BLaER1 treated with 17β-estradiol and CSF1 and Interleukin-3, amounts not matched to agents 10 nM and 100 nM (cell line): ENCODE results near the gene CEP112.
A peak's percentile ranks its signal among the peaks of the same experiment; 100 is the strongest.

Experiments used
- H3K27ac ChIP-seq, 11 experiments: shearing (Covaris generic); formaldehyde crosslinking; 2 replicates each; pipeline ENCODE4 v1.8.1; 2022
- H3K27me3 ChIP-seq, 11 experiments: shearing (Covaris generic); formaldehyde crosslinking; 2 replicates each; pipeline ENCODE4 v1.8.1; 2022
- H3K36me3 ChIP-seq, 11 experiments: shearing (Covaris generic); formaldehyde crosslinking; 2 replicates each; pipeline ENCODE4 v1.8.1; 2022
- H3K4me1 ChIP-seq, 10 experiments: shearing (Covaris generic); formaldehyde crosslinking; 2 replicates each; pipeline ENCODE4 v1.8.1; 2022
- H3K4me2 ChIP-seq, 11 experiments: shearing (Covaris generic); formaldehyde crosslinking; 2 replicates each; pipeline ENCODE4 v1.8.1; 2022
- H3K4me3 ChIP-seq, 10 experiments: shearing (Covaris generic); formaldehyde crosslinking; 2 replicates each; pipeline ENCODE4 v1.8.1; 2022
- H3K9ac ChIP-seq, 11 experiments: shearing (Covaris generic); formaldehyde crosslinking; 2 replicates each; pipeline ENCODE4 v1.8.1; 2022
- H3K9me3 ChIP-seq, 11 experiments: shearing (Covaris generic); formaldehyde crosslinking; replicated peaks in 1 of 11; 2 replicates each; pipeline ENCODE4 v1.8.1; 2022
- H4K20me1 ChIP-seq, 11 experiments: shearing (Covaris generic); formaldehyde crosslinking; 2 replicates each; pipeline ENCODE4 v1.8.1; 2022
- Cebpa-rat ChIP-seq, 11 experiments: shearing (Covaris generic); IDR thresholded peaks; 2 replicates each; pipeline ENCODE4 v1.8.1; 2022

The CEP112 gene

DNA sequence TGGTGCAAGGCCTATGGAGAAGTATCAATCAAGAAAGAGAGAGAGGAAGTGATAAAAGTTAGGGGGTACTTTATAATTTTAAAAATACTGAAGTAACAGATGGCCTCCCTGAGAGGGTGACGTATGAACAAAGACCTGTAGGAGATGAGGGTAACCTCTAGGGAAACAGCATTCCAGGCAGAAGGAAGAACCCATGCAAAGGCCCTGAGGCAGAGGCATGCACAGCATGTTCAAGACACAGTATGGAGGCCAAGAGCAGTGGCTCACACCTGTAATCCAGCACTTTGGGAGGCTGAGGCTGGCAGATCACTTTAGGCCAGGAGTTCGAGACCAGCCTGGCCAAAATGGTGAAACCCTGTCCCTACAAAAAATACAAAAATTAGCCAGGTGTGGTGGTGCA lies 437.9 kb downstream of the CEP112 start:
- no peaks in the 10 kb centered on the region for H4K20me1 ChIP-seq
- no peak overlapping the region for H3K9ac ChIP-seq
- no peak overlapping the region for H3K4me3 ChIP-seq
- no peak overlapping the region for H3K27ac ChIP-seq
- H3K4me1 ChIP-seq: peaks cover 7 to 18% (median 14%) of the 10 kb centered on the region in 10 experiments; a peak in 19 of 20 replicates
- no peaks in the 10 kb centered on the region for H3K9me3 ChIP-seq
- no peak for TF ChIP-seq Cebpa-rat (IDR thresholded peaks at IDR 0.05)
- no peaks in the 10 kb centered on the region for H3K27me3 ChIP-seq
- no peak overlapping the region for H3K4me2 ChIP-seq
- H3K36me3 ChIP-seq: no peaks in the 10 kb centered on the region

DNA sequence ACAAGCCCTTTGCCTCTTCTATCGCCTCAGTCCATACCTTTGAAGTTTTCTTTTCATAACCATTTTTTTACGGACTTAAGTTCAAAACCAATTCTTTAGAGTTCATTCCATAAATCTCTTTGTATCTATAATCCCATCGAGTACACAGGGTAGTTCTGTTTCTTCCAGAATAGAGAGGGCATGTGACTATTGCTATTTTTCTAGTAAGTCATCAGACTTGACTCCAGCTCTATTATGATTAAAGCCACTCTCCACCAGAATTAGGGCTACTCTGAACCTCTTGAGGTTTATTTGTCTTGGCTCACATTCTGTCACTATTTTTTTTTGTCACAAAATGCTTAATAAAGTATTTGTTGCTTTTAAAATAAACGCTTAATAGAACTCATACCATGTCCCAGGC lies 438.6 kb downstream of the CEP112 start:
- TF ChIP-seq Cebpa-rat (IDR thresholded peaks at IDR 0.05): no peak
- H4K20me1 ChIP-seq: no peaks in the 10 kb centered on the region
- no peak overlapping the region for H3K9ac ChIP-seq
- H3K4me1 ChIP-seq: peaks cover 7 to 18% (median 14%) of the 10 kb centered on the region in 10 experiments; a peak in 19 of 20 replicates
- no peaks in the 10 kb centered on the region for H3K27me3 ChIP-seq
- H3K36me3 ChIP-seq: no peaks in the 10 kb centered on the region
- H3K9me3 ChIP-seq: no peaks in the 10 kb centered on the region
- H3K4me2 ChIP-seq: no peak overlapping the region
- no peak overlapping the region for H3K4me3 ChIP-seq
- H3K27ac ChIP-seq: no peak overlapping the region

DNA sequence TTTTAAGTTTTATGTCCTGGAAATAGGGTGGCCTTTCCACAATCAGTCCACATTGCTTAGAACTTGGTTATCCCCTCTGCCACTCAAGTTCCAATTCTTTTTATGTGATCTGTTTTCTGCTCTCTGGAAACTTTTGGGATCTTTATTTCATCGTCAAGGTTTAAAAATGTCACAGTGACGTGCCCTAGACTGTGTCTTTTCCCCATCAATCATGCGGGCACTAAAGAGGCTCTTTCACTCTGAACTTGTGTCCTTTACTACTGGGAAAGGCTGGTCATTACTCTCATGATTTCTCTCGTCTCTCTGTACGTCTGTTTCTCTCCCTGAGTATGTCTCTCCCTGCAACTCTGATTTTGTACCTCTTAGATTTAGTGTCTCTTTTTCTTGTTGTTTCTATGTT lies 440.7 kb downstream of the CEP112 start:
- H3K4me3 ChIP-seq: no peak overlapping the region
- H3K27ac ChIP-seq: no peak overlapping the region
- no peaks in the 10 kb centered on the region for H3K36me3 ChIP-seq
- no peaks in the 10 kb centered on the region for H3K9me3 ChIP-seq
- TF ChIP-seq Cebpa-rat (IDR thresholded peaks at IDR 0.05): no peak
- peak overlapping the region in 10 of 11 experiments; percentile 7 to 48 (median 37); a peak in 12 of 22 replicates for H3K4me2 ChIP-seq
- no peaks in the 10 kb centered on the region for H3K27me3 ChIP-seq
- H3K4me1 ChIP-seq: peaks cover 7 to 18% (median 14%) of the 10 kb centered on the region in 10 experiments; a peak in 19 of 20 replicates
- H4K20me1 ChIP-seq: no peaks in the 10 kb centered on the region
- H3K9ac ChIP-seq: no peak overlapping the region

DNA sequence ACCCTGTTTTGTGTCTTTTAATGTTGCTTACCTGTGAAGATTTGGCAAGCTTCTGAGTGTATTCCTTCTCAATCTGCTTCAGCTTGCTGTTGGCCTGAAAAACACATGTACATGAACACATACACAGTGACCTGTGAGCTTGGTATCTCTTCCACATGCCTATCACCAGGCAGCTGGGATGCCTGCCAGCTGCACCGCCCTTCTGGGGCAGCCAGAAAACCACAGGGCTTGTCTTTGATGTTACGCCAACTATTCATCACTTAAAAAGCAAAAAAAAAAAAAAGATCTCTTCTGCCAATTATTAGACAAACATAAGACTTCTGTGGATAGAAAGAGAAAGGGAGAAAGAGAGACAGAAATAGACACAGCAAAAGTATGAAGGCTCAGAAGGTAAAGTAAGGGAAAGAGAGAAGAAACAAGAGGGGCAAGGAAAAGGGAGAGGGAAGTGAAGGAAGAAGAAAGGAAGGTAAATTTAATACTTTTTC lies 441.3 kb downstream of the CEP112 start:
- Histone ChIP-seq H3K9me3 (no peaks in the 10 kb centered on the region), H3K4me3 (no peak overlapping the region), H3K36me3 (no peaks in the 10 kb centered on the region), H3K27me3 (no peaks in the 10 kb centered on the region), H3K27ac (no peak overlapping the region), H3K9ac (no peak overlapping the region), H4K20me1 (no peaks in the 10 kb centered on the region), H3K4me1 (peaks cover 7 to 18% (median 14%) of the 10 kb centered on the region in 10 experiments; a peak in 19 of 20 replicates), H3K4me2 (peak overlapping the region; percentile 12 to 48 (median 37); a peak in 17 of 22 replicates)
- no peak for TF ChIP-seq Cebpa-rat (IDR thresholded peaks at IDR 0.05)

- no peak overlapping the region for H3K4me3 ChIP-seq
- H3K36me3 ChIP-seq: no peaks in the 10 kb centered on the region
- H3K27me3 ChIP-seq: no peaks in the 10 kb centered on the region
- H3K9me3 ChIP-seq: no peaks in the 10 kb centered on the region
- no peak overlapping the region for H3K27ac ChIP-seq
- peaks cover 7 to 18% (median 14%) of the 10 kb centered on the region in 10 experiments; a peak in 19 of 20 replicates for H3K4me1 ChIP-seq
- H3K4me2 ChIP-seq: peak overlapping the region in 6 of 11 experiments; percentile 18 to 48 (median 38); a peak in 9 of 22 replicates
- no peaks in the 10 kb centered on the region for H4K20me1 ChIP-seq
- no peak overlapping the region for H3K9ac ChIP-seq
- TF ChIP-seq Cebpa-rat (IDR thresholded peaks at IDR 0.05): no peak
Measured at GRCh38 chr17:65750166-65750565, 441.8 kb downstream of the CEP112 start.

GRCh38 chr17:65749479-65749878 lies 442.5 kb downstream of the CEP112 start:
- Histone ChIP-seq H3K4me1 (peaks cover 7 to 18% (median 14%) of the 10 kb centered on the region in 10 experiments; a peak in 19 of 20 replicates), H3K4me3 (no peak overlapping the region), H3K27me3 (no peaks in the 10 kb centered on the region), H3K27ac (no peak overlapping the region), H3K4me2 (no peak overlapping the region), H3K36me3 (no peaks in the 10 kb centered on the region), H3K9me3 (no peaks in the 10 kb centered on the region), H4K20me1 (no peaks in the 10 kb centered on the region), H3K9ac (no peak overlapping the region)
- TF ChIP-seq Cebpa-rat (IDR thresholded peaks at IDR 0.05): no peak

- Histone ChIP-seq H3K27me3 (no peaks in the 10 kb centered on the region), H3K9ac (no peak overlapping the region)
Measured at GRCh38 chr17:65745241-65745640, 446.7 kb downstream of the CEP112 start.

GRCh38 chr17:65743308-65743655 lies 448.7 kb downstream of the CEP112 start:
- H3K4me1 ChIP-seq: no peaks in the 10 kb centered on the region
- H4K20me1 ChIP-seq: no peaks in the 10 kb centered on the region
- H3K36me3 ChIP-seq: no peaks in the 10 kb centered on the region
- no peaks in the 10 kb centered on the region for H3K27me3 ChIP-seq
- no peak for TF ChIP-seq Cebpa-rat (IDR thresholded peaks at IDR 0.05)
- H3K27ac ChIP-seq: no peak overlapping the region
- no peak overlapping the region for H3K9ac ChIP-seq
- H3K4me2 ChIP-seq: no peak overlapping the region
- H3K9me3 ChIP-seq: peaks cover 0 to 11% (median 9%) of the 10 kb centered on the region in 11 experiments; a peak in 11 of 22 replicates
- no peak overlapping the region for H3K4me3 ChIP-seq

More at GRCh38 chr17:65745241-65745640, 446.7 kb downstream of the CEP112 start:
- H4K20me1 ChIP-seq: no peaks in the 10 kb centered on the region
- TF ChIP-seq Cebpa-rat (IDR thresholded peaks at IDR 0.05): no peak
- H3K27ac ChIP-seq: no peak overlapping the region
- no peaks in the 10 kb centered on the region for H3K9me3 ChIP-seq
- H3K4me1 ChIP-seq: peaks cover 0 to 4% (median 2%) of the 10 kb centered on the region in 10 experiments; a peak in 10 of 20 replicates
- no peak overlapping the region for H3K4me3 ChIP-seq
- H3K4me2 ChIP-seq: no peak overlapping the region
- no peaks in the 10 kb centered on the region for H3K36me3 ChIP-seq

DNA sequence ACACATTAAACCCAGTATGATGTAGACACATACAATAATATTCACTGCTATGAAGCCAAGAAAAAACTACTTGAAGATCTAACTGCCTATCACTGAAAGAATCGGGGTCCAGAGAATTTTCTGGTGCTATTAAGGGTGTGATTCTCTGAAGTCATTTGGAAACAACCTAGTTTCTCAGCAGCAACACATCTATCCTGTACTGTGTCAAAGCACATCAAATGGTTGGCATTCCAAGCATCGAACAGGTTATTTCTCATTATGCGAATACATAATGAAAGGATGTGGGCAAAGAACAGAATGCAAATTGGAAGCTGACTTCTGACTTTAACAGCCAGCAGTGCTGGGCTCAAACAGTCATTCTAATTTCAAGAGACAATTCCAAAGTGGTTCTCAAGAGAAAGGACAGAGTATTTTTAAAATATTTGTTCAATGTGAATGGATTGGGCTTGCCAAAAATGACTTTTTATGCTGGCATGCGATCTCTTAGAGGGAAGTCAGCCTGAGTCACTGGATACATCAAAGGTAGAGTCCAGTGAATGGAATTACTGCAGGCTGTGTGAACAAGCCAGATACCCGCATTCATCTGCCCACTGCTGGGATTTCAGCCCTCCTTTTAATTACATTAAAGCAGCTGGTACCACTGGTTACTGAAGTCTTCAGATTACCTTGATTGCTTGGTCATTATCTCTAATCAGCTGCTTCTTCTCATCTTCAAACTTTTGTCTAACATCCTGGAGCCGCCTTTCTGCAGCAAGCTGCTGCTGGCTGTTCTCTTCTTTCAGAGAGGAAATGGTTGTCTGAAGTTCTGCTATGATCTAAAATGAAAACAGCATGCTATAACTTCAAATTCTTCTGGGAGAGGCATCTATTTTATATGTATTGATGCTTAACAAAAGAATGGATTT lies 449.3 kb downstream of the CEP112 start:
- H3K27ac ChIP-seq: no peak overlapping the region
- peaks cover 0 to 11% (median 9%) of the 10 kb centered on the region in 11 experiments; a peak in 11 of 22 replicates for H3K9me3 ChIP-seq
- no peak overlapping the region for H3K4me2 ChIP-seq
- no peaks in the 10 kb centered on the region for H3K27me3 ChIP-seq
- H3K4me3 ChIP-seq: no peak overlapping the region
- no peak overlapping the region for H3K9ac ChIP-seq
- no peak for TF ChIP-seq Cebpa-rat (IDR thresholded peaks at IDR 0.05)
- H4K20me1 ChIP-seq: no peaks in the 10 kb centered on the region
- no peaks in the 10 kb centered on the region for H3K4me1 ChIP-seq
- H3K36me3 ChIP-seq: no peaks in the 10 kb centered on the region
